Osteoblast (primary cell): ENCODE results near the gene GADL1. TPM values are rescaled to one million over a fixed set of nuclear protein-coding genes. Genes with fewer than 3 reads are reported as not detected.

Experiments
- DNase-seq: peaks from one replicate; pipeline ENCODE4 v3.0.0; 2011; ENCODE audit warnings: low spot score, mixed read lengths; ENCODE audit not compliant: insufficient read length; ENCODE audit errors: missing footprints
- H2AFZ ChIP-seq: 2 replicates; pipeline ENCODE4 v1.6.0; 2011; ENCODE audit warnings: mild to moderate bottlenecking, low read length
- H3K27ac ChIP-seq: 2 replicates; pipeline ENCODE4 v1.5.1; 2011; ENCODE audit warnings: mild to moderate bottlenecking, low read depth, low read length, moderate library complexity
- H3K27me3 ChIP-seq: 2 replicates; pipeline ENCODE4 v1.6.0; 2012; ENCODE audit warnings: mild to moderate bottlenecking, control low read depth, inconsistent platforms, low read length, moderate library complexity; ENCODE audit not compliant: insufficient read depth
- H3K36me3 ChIP-seq: 2 replicates; pipeline ENCODE4 v1.5.1; 2011; ENCODE audit warnings: mild to moderate bottlenecking, low read length, control low read depth, moderate library complexity; ENCODE audit not compliant: insufficient read depth
- H3K4me1 ChIP-seq: 2 replicates; pipeline ENCODE4 v1.5.1; 2011; ENCODE audit warnings: mild to moderate bottlenecking, low read length, control low read depth, moderate library complexity; ENCODE audit not compliant: insufficient read depth
- H3K4me2 ChIP-seq: 2 replicates; pipeline ENCODE4 v1.6.0; 2011; ENCODE audit warnings: mild to moderate bottlenecking, low read length; ENCODE audit not compliant: insufficient read depth
- H3K4me3 ChIP-seq: fragments of 200-600 bp; sonication (generic); 3 replicates; pipeline ENCODE4 v1.5.1; 2012; ENCODE audit warnings: mild to moderate bottlenecking, low read length, inconsistent platforms; ENCODE audit not compliant: insufficient read depth
- H3K79me2 ChIP-seq: 2 replicates; pipeline ENCODE4 v1.6.0; 2012; ENCODE audit warnings: mild to moderate bottlenecking, low read length, control low read depth, inconsistent platforms; ENCODE audit not compliant: insufficient read depth
- H3K9me3 ChIP-seq: 2 replicates; pipeline ENCODE4 v1.5.1; 2011; ENCODE audit warnings: low read depth, low read length, control low read depth
- H4K20me1 ChIP-seq: 2 replicates; pipeline ENCODE4 v1.6.0; 2012; ENCODE audit warnings: mild to moderate bottlenecking, low read length, control low read depth; ENCODE audit not compliant: insufficient read depth
- total RNA-seq: library from RNA; depleted of rRNA; stranded (reverse); fragments of >200 nt; gene quantifications from 2 replicates; pipeline ENCODE4 v1.2.3, GENCODE V29; 2012
- TF ChIP-seq, protein P1 (sequence below): IDR thresholded peaks from 2 replicates; pipeline ENCODE4 v1.5.1; 2011; ENCODE audit warnings: mild to moderate bottlenecking, low read depth, low read length, moderate library complexity; ENCODE audit errors: extremely low read depth

Gene GADL1
- total RNA-seq, 1 donor, result not detected

DNA sequence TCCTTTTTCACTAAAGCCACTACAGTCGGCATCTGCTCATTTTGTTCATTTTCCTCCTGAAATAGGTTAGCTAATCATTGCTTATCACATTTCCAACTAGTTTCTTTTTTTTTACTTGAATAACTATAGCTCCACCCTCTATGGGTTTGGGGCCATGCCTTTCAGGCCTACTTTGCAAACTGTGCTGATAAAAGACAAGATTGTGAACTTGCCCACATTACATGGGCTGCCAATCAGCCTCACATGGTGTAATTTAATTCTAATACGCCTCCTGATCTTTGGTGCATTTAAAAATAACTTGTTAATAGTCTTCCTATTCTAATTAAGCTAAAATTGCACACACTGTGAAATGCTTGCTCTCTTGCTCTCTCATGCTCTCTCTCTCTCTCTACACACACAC is 197.6 kb downstream of the GADL1 start:
- H2AFZ ChIP-seq, result no peak overlapping the region
- TF ChIP-seq, protein P1, sequence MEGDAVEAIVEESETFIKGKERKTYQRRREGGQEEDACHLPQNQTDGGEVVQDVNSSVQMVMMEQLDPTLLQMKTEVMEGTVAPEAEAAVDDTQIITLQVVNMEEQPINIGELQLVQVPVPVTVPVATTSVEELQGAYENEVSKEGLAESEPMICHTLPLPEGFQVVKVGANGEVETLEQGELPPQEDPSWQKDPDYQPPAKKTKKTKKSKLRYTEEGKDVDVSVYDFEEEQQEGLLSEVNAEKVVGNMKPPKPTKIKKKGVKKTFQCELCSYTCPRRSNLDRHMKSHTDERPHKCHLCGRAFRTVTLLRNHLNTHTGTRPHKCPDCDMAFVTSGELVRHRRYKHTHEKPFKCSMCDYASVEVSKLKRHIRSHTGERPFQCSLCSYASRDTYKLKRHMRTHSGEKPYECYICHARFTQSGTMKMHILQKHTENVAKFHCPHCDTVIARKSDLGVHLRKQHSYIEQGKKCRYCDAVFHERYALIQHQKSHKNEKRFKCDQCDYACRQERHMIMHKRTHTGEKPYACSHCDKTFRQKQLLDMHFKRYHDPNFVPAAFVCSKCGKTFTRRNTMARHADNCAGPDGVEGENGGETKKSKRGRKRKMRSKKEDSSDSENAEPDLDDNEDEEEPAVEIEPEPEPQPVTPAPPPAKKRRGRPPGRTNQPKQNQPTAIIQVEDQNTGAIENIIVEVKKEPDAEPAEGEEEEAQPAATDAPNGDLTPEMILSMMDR, result no peak
- no peaks in the 10 kb centered on the region for H3K4me1 ChIP-seq
- H4K20me1 ChIP-seq, result no peaks in the 10 kb centered on the region
- H3K27ac ChIP-seq, result no peak overlapping the region
- H3K4me3 ChIP-seq, result no peak overlapping the region
- H3K9me3 ChIP-seq, result no peaks in the 10 kb centered on the region
- no peak for DNase-seq
- H3K79me2 ChIP-seq, result no peaks in the 10 kb centered on the region
- no peak overlapping the region for H3K4me2 ChIP-seq
- peaks cover 40% of the 10 kb centered on the region for H3K36me3 ChIP-seq
- H3K27me3 ChIP-seq, result no peaks in the 10 kb centered on the region

DNA sequence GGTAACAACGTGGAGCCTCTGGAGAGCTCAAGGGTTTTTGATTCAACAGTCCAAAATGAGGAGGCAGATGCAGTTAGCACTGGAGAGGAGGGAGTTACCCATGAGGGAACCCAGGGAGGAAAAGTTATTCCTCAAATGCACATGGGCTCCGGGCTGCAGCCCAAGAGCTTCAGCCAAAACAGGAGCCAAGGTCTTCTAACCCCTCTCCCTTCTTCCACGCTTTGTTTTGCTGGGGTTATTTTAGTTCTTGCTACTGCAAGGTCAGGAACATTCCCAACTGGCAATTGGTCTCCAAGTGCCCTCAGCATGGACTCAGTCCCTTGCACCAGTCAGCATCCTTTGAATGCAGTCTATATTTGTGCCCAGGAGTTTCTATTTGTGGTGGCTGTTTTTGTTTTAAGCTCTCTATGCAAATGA is 198.1 kb downstream of the GADL1 start:
- no peak overlapping the region for H3K4me2 ChIP-seq
- no peaks in the 10 kb centered on the region for H3K4me1 ChIP-seq
- no peaks in the 10 kb centered on the region for H3K79me2 ChIP-seq
- no peak overlapping the region for H3K4me3 ChIP-seq
- H4K20me1 ChIP-seq, result no peaks in the 10 kb centered on the region
- no peak overlapping the region for H3K27ac ChIP-seq
- H3K9me3 ChIP-seq, result no peaks in the 10 kb centered on the region
- H3K27me3 ChIP-seq, result no peaks in the 10 kb centered on the region
- no peak overlapping the region for H2AFZ ChIP-seq
- H3K36me3 ChIP-seq, result peaks cover 44% of the 10 kb centered on the region
- TF ChIP-seq, protein P1, result no peak
- no peak for DNase-seq

DNA sequence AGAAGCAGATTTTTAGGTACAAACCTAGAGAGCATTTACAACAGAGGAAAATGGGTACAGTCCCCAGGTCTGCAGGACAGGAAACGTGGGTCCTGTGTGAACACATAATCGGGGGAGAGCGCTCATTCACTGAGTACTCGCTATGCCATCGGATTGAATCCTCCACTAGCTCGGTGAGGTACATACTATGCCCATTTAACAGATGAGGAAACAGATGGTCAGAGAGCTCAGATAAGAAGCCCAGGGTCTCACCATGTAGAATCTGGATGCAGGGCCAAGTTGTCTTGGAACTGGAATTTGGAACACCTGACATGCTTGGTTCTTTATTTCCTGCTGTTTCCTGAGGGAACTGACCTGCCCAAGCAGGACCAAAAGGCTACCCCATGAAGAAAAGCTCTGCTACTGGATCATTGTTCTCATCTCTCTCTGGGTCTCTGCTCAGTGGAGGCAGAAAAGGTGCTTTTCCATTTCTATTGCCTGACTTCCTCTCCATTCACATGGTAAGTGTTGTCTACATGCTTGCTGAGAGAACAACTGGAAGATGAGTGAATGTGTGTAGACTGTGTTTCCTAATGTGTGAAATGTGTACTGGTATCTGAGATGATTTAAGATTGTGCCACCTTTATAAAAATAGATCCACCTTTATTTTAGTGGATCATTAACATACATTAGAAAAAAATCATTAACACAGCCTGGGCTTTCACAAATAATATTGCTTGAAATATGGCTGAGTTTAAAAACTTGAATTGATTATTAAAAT is 199.0 kb downstream of the GADL1 start:
- Histone ChIP-seq H3K27ac (no peak overlapping the region), H3K79me2 (no peaks in the 10 kb centered on the region), H2AFZ (no peak overlapping the region), H3K4me3 (no peak overlapping the region), H3K4me2 (no peak overlapping the region), H3K36me3 (peaks cover 53% of the 10 kb centered on the region), H3K9me3 (no peaks in the 10 kb centered on the region), H4K20me1 (no peaks in the 10 kb centered on the region), H3K4me1 (peaks cover under 1% of the 10 kb centered on the region), H3K27me3 (no peaks in the 10 kb centered on the region)
- no peak for DNase-seq
- TF ChIP-seq, protein P1, result no peak

DNA sequence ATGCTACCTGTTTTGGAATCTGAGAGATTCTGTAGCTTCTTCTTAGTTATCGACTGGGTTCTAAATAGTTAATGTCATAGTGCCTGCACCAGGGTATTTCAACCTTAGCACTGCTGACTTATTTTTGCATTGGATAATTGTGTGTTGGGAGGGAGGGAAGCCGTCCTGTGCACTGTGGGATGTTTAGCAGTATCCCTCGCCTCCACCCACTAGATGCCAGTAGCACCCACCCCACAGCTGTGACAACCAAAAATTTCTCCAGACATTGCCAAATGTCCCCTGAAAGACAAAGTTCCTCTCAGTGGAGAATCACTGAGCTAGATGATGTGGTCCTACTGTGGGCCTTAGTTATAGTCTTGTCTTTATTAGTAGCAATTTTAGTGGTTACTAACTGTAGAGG is 199.8 kb downstream of the GADL1 start:
- Histone ChIP-seq H3K9me3 (no peaks in the 10 kb centered on the region), H3K79me2 (no peaks in the 10 kb centered on the region), H3K27me3 (no peaks in the 10 kb centered on the region), H3K36me3 (peaks cover 61% of the 10 kb centered on the region), H3K4me1 (peaks cover 9% of the 10 kb centered on the region), H2AFZ (no peak overlapping the region), H3K4me3 (no peak overlapping the region), H4K20me1 (no peaks in the 10 kb centered on the region), H3K27ac (no peak overlapping the region), H3K4me2 (no peak overlapping the region)
- TF ChIP-seq, protein P1, result no peak
- DNase-seq, result no peak
